K562 (cell line): ENCODE data around the gene DEGS2. TPM values are rescaled to one million over a fixed set of nuclear protein-coding genes. Genes with fewer than 3 reads are reported as not detected.

Experiments used
- ARID2 ChIP-seq: fragments of 450-650 bp; IDR thresholded peaks from 2 replicates; pipeline ENCODE4 v1.6.1; 2017; ENCODE audit warnings: antibody characterized with exemption, mild to moderate bottlenecking
- ATF7 ChIP-seq: fragments of 450-650 bp; IDR thresholded peaks from 2 replicates; pipeline ENCODE4 v1.7.1; 2014; ENCODE audit warnings: mild to moderate bottlenecking, moderate library complexity
- ESRRB ChIP-seq: fragments of 250-450 bp; sonication (Bioruptor Pico); IDR thresholded peaks from 2 replicates; pipeline ENCODE4 v1.5.0; 2020; ENCODE audit warnings: mild to moderate bottlenecking, moderate library complexity, borderline replicate concordance
- KDM2B ChIP-seq: fragments of 250-450 bp; sonication (Bioruptor Pico); IDR thresholded peaks from 2 replicates; pipeline ENCODE4 v1.8.0; 2021; ENCODE audit warnings: mild to moderate bottlenecking, moderate library complexity
- LEF1 ChIP-seq: fragments of 450-650 bp; IDR thresholded peaks from 2 replicates; pipeline ENCODE4 v1.6.1; 2016; ENCODE audit warnings: mild to moderate bottlenecking
- NELFE ChIP-seq: IDR thresholded peaks from 2 replicates; pipeline ENCODE4 v1.6.1; 2011; ENCODE audit warnings: mild to moderate bottlenecking; ENCODE audit not compliant: insufficient read depth, insufficient read length
- NFYB ChIP-seq: IDR thresholded peaks from 2 replicates; pipeline ENCODE4 v1.6.1; 2011; ENCODE audit warnings: mild to moderate bottlenecking, moderate library complexity; ENCODE audit not compliant: insufficient read length; ENCODE audit errors: extremely low read depth
- SNRNP70 ChIP-seq: fragments of 200-400 bp; formaldehyde crosslinking; optimal IDR thresholded peaks from 2 replicates; pipeline ENCODE3; 2017; ENCODE audit warnings: low read depth, low read length
- STAT5A ChIP-seq: IDR thresholded peaks from 2 replicates; pipeline ENCODE4 v1.6.1; 2012; ENCODE audit warnings: low read length, inconsistent platforms, borderline replicate concordance
- U2AF1 ChIP-seq: fragments of 200-400 bp; formaldehyde crosslinking; optimal IDR thresholded peaks from 2 replicates; pipeline ENCODE3; 2017; ENCODE audit warnings: mild to moderate bottlenecking, low read depth, low read length, moderate library complexity
- ZBED1 ChIP-seq: IDR thresholded peaks from 2 replicates; pipeline ENCODE4 v1.6.1; 2014
- ZC3H4 ChIP-seq: sonication (generic); formaldehyde crosslinking; IDR thresholded peaks from 2 replicates; pipeline ENCODE4 v1.9.0; 2021; ENCODE audit warnings: missing genetic modification reagents, borderline replicate concordance
- ZNF224 ChIP-seq: sonication (generic); formaldehyde crosslinking; IDR thresholded peaks from 2 replicates; pipeline ENCODE4 v1.8.0; 2022; ENCODE audit warnings: mild to moderate bottlenecking, missing genetic modification reagents
- ZNF586 ChIP-seq: fragments of 450-650 bp; formaldehyde crosslinking; conservative IDR thresholded peaks from 2 replicates; pipeline ENCODE4 v1.4.0; 2020; ENCODE audit warnings: mild to moderate bottlenecking, moderate library complexity
- ZNF668 ChIP-seq: fragments of 250-450 bp; sonication (Bioruptor Pico); IDR thresholded peaks from 2 replicates; pipeline ENCODE4 v1.8.0; 2022; ENCODE audit warnings: mild to moderate bottlenecking, inconsistent platforms
- polyA plus RNA-seq, 8 experiments: library from polyadenylated mRNA; depleted of rRNA in 4 of 8; stranded (reverse) in 5 of 8; unstranded in 3 of 8; fragments of >200 nt; fragmentation: Nextera tagmentation in 2 of 8; fragmentation: Illumina TruSeq in 1 of 8; extraction: Ambion mirVana in 2 of 8; extraction: Trizol in 1 of 8; gene quantifications; 2 replicates each; pipeline versions ENCODE4 v1.2.1 to v1.2.3, GENCODE V29; 2011 to 2014; ENCODE audit warnings: inconsistent platforms in 1 of 8, missing spikeins in 1 of 8
- total RNA-seq, 7 experiments: library from RNA; depleted of rRNA in 6 of 7; stranded (reverse); fragments of >200 nt in 6 of 7; fragmentation: Illumina TruSeq in 2 of 7; extraction: Trizol in 2 of 7; gene quantifications; 2 replicates each; pipeline versions ENCODE4 v1.2.1 to v1.2.3, GENCODE V29; 2011 to 2021; ENCODE audit warnings: low replicate concordance in 1 of 7
- TF ChIP-seq, protein P1 (sequence below): fragments of 250-450 bp; sonication (Bioruptor Pico); IDR thresholded peaks from 2 replicates; pipeline ENCODE4 v1.9.0; 2021; ENCODE audit warnings: mild to moderate bottlenecking
- TF ChIP-seq, protein P2 (sequence below): conservative IDR thresholded peaks from 2 replicates; pipeline ENCODE4 v1.6.1; 2011; ENCODE audit warnings: low read depth, mild to moderate bottlenecking, low read length; ENCODE audit not compliant: control insufficient read depth
- TF ChIP-seq, protein P3 (sequence below): fragments of 450-650 bp; formaldehyde crosslinking; IDR thresholded peaks from 2 replicates; pipeline ENCODE4 v1.4.0; 2020; ENCODE audit warnings: mild to moderate bottlenecking, moderate library complexity
- TF ChIP-seq, protein P4 (sequence below): sonication (generic); formaldehyde crosslinking; IDR thresholded peaks from 2 replicates; pipeline ENCODE4 v1.8.1; 2023; ENCODE audit warnings: mild to moderate bottlenecking, missing genetic modification reagents
- TF ChIP-seq, protein P5 (sequence below): fragments of 250-450 bp; sonication (Bioruptor Pico); IDR thresholded peaks from 2 replicates; pipeline ENCODE4 v1.4.0; 2020; ENCODE audit warnings: mild to moderate bottlenecking
- TF ChIP-seq, protein P6 (sequence below): fragments of 450-650 bp; IDR thresholded peaks from 2 replicates; pipeline ENCODE4 v1.6.1; 2014; ENCODE audit warnings: low read depth, mild to moderate bottlenecking, moderate library complexity, borderline replicate concordance

The DEGS2 gene
- total and polyA plus RNA-seq, 9 of the 15 experiments (the other 6 are each of a cell fraction or from before 2014, with no cell fraction given) = 0.22 to 2.9 (median 0.70) TPM

DNA sequence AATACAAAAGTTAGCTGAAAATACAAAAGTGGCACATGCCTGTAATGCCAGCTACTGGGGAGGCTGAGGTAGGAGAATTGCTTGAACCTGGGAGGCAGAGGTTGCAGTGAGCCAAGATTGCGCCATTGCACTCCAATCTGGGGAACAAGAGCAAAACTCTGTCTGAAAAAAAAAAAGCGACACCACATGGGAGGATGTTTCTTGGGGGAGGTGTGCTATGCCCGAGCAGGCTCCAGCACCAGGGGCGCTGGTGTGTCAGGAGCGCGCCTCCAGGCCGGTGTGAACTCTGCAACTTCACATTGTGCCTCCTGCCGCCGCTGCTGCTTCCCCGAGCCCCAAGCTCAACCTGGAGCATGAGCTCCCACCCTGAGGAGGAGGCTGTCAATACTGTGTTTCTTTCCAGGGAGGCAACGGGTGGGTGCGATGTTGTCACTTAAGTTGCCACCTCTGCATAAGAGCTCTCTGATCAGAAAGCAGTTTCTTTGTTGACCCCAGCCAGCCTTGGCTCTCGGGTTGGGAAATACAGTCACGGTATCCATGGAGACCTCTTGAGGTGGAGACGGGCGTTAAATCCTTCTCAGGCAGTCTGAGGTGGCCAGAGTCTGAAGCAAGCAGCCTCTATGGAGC lies 18.9 kb downstream of the DEGS2 start (continued):
- TF ChIP-seq ZC3H4 (no peak), ZNF224 (CRISPR knock-in tag) (no peak), NFYB (no peak), U2AF1 (no peak), ZNF586 (no peak), LEF1 (0 out of 2 replicates have a peak, but pooled peaks have one; percentile 31), KDM2B (CRISPR knock-in tag) (no peak), ESRRB (CRISPR knock-in tag) (no peak), ZNF668 (CRISPR knock-in tag) (no peak), ARID2 (peak; percentile 35; the same call in 1 of the 2 replicates), NELFE (no peak), SNRNP70 (no peak), ZBED1 (no peak), STAT5A (no peak), ATF7 (peak; percentile 32; the same call in 1 of the 2 replicates)
- TF ChIP-seq, protein P1, sequence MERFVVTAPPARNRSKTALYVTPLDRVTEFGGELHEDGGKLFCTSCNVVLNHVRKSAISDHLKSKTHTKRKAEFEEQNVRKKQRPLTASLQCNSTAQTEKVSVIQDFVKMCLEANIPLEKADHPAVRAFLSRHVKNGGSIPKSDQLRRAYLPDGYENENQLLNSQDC = no peak
- TF ChIP-seq, protein P2, sequence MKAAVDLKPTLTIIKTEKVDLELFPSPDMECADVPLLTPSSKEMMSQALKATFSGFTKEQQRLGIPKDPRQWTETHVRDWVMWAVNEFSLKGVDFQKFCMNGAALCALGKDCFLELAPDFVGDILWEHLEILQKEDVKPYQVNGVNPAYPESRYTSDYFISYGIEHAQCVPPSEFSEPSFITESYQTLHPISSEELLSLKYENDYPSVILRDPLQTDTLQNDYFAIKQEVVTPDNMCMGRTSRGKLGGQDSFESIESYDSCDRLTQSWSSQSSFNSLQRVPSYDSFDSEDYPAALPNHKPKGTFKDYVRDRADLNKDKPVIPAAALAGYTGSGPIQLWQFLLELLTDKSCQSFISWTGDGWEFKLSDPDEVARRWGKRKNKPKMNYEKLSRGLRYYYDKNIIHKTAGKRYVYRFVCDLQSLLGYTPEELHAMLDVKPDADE = no peak
- TF ChIP-seq, protein P3, sequence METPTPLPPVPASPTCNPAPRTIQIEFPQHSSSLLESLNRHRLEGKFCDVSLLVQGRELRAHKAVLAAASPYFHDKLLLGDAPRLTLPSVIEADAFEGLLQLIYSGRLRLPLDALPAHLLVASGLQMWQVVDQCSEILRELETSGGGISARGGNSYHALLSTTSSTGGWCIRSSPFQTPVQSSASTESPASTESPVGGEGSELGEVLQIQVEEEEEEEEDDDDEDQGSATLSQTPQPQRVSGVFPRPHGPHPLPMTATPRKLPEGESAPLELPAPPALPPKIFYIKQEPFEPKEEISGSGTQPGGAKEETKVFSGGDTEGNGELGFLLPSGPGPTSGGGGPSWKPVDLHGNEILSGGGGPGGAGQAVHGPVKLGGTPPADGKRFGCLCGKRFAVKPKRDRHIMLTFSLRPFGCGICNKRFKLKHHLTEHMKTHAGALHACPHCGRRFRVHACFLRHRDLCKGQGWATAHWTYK (CRISPR knock-in tag) = no peak
- TF ChIP-seq, protein P4, sequence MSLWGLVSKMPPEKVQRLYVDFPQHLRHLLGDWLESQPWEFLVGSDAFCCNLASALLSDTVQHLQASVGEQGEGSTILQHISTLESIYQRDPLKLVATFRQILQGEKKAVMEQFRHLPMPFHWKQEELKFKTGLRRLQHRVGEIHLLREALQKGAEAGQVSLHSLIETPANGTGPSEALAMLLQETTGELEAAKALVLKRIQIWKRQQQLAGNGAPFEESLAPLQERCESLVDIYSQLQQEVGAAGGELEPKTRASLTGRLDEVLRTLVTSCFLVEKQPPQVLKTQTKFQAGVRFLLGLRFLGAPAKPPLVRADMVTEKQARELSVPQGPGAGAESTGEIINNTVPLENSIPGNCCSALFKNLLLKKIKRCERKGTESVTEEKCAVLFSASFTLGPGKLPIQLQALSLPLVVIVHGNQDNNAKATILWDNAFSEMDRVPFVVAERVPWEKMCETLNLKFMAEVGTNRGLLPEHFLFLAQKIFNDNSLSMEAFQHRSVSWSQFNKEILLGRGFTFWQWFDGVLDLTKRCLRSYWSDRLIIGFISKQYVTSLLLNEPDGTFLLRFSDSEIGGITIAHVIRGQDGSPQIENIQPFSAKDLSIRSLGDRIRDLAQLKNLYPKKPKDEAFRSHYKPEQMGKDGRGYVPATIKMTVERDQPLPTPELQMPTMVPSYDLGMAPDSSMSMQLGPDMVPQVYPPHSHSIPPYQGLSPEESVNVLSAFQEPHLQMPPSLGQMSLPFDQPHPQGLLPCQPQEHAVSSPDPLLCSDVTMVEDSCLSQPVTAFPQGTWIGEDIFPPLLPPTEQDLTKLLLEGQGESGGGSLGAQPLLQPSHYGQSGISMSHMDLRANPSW (CRISPR knock-in tag) = no peak
- TF ChIP-seq, protein P5, sequence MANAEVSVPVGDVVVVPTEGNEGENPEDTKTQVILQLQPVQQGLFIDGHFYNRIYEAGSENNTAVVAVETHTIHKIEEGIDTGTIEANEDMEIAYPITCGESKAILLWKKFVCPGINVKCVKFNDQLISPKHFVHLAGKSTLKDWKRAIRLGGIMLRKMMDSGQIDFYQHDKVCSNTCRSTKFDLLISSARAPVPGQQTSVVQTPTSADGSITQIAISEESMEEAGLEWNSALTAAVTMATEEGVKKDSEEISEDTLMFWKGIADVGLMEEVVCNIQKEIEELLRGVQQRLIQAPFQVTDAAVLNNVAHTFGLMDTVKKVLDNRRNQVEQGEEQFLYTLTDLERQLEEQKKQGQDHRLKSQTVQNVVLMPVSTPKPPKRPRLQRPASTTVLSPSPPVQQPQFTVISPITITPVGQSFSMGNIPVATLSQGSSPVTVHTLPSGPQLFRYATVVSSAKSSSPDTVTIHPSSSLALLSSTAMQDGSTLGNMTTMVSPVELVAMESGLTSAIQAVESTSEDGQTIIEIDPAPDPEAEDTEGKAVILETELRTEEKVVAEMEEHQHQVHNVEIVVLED = no peak
- TF ChIP-seq, protein P6, sequence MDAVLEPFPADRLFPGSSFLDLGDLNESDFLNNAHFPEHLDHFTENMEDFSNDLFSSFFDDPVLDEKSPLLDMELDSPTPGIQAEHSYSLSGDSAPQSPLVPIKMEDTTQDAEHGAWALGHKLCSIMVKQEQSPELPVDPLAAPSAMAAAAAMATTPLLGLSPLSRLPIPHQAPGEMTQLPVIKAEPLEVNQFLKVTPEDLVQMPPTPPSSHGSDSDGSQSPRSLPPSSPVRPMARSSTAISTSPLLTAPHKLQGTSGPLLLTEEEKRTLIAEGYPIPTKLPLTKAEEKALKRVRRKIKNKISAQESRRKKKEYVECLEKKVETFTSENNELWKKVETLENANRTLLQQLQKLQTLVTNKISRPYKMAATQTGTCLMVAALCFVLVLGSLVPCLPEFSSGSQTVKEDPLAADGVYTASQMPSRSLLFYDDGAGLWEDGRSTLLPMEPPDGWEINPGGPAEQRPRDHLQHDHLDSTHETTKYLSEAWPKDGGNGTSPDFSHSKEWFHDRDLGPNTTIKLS = no peak
